Urinary bladder (tissue), 4 donors: ENCODE measurements around the gene GSG1L. TPM values are rescaled to one million over a fixed set of nuclear protein-coding genes. Genes with fewer than 3 reads are reported as not detected.

Source experiments
- DNase-seq: peaks from one replicate; pipeline ENCODE4 v3.0.0-alpha.2; 2015; ENCODE audit errors: extremely low spot score
- H3K27ac ChIP-seq: one replicate; pipeline ENCODE4 v1.5.1; 2013; ENCODE audit warnings: low read depth, mild to moderate bottlenecking, moderate library complexity
- H3K36me3 ChIP-seq: one replicate; pipeline ENCODE4 v1.6.1; 2013; ENCODE audit warnings: mild to moderate bottlenecking, moderate library complexity; ENCODE audit not compliant: insufficient read depth
- H3K4me1 ChIP-seq: one replicate; pipeline ENCODE4 v1.6.1; 2013; ENCODE audit warnings: mild to moderate bottlenecking, moderate library complexity; ENCODE audit not compliant: insufficient read depth
- H3K4me3 ChIP-seq: one replicate; pipeline ENCODE4 v1.5.1; 2013; ENCODE audit warnings: low read depth, low read length
- WGBS: extraction: QIAGEN DNeasy Blood & Tissue Kit; methylation state at CpG from one replicate; pipeline ENCODE4 v1.1.7; 2013; 5-methylcytosine and 5-hydroxymethylcytosine counted together
- polyA plus RNA-seq: library from polyadenylated mRNA; stranded (reverse); fragments of 200-250 nt; gene quantifications from one replicate; pipeline ENCODE4 v1.2.3, GENCODE V29; 2013
- total RNA-seq: library from RNA; depleted of rRNA; stranded (reverse); fragments of >200 nt; gene quantifications from one replicate; pipeline ENCODE4 v1.2.3, GENCODE V29; 2014
- donor health status: healthy with polysubstance abuse.
- donor health status: healthy.

The GSG1L gene
- total and polyA plus RNA-seq, 2 donors, result 0.53 to 1.7 TPM

DNA sequence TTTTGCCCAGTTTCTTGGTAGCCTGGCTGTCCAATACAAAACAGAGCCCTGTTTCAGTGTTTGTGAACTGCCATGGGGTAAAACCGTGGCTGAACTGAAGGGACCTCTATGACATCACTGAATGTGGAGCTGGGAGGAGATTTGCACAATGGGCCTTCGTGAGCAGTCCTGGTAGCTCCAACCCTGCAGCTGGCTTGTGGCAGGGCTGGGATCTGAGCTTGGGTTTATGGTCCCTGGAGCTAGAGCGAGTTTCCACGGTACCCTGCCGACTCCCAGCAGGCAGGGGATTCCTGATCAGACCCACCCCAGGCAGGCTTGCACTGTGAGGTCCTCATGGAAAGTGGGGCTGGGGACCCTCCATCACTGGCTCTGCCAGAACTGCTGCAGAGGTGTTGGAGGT, 247.0 kb downstream of the GSG1L start:
- no peaks in the 10 kb centered on the region for H3K36me3 ChIP-seq
- 58% methylated on average over 5 of the region's 5 CpGs for WGBS
- no peak overlapping the region for H3K27ac ChIP-seq
- no peak for DNase-seq
- no peak overlapping the region for H3K4me3 ChIP-seq
- H3K4me1 ChIP-seq, result no peaks in the 10 kb centered on the region

DNA sequence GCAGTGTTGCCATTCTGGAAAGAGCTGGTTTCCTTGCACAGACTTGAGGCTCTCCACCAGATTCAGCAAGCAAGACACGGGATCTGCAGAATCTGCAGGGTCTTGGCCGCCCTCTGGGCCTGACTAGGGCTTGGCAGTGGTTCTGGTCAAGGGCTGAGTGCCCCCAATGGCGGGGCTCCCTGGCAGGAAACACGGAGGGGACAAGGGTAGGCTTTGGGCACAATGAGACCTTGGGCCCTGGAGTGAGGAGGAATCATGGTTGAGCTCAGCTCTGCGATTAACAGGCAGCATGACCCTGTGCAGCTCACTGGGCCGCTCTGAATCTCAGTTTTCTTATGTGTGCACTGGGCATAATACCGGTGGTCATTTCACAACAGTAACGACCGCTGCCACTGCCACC, 249.9 kb downstream of the GSG1L start:
- Histone ChIP-seq H3K27ac (no peak overlapping the region), H3K4me1 (no peaks in the 10 kb centered on the region), H3K36me3 (no peaks in the 10 kb centered on the region), H3K4me3 (no peak overlapping the region)
- 93% methylated on average over 9 of the region's 9 CpGs for WGBS
- DNase-seq, result no peak

DNA sequence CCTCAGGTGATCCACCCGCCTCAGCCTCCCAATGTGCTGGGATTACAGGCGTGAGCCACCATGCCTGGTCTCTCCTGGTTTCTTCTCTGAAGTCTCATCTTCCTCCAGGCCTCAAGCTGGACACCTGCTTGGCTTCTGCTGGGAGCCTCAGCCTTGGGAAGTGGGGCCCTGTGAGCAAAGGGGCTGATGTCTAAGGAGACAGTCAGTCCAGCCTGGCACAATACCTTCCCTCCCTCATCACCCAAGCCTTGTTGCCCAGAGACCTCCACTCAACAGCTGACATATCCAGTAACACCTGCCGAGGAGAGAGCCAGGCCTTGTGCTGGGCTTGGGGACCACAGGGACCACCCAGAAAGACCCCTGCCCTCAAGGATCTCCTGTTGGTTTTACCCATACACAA, 251.6 kb downstream of the GSG1L start:
- no peaks in the 10 kb centered on the region for H3K4me1 ChIP-seq
- WGBS, result 83% methylated on average over 3 of the region's 3 CpGs
- no peak overlapping the region for H3K27ac ChIP-seq
- H3K4me3 ChIP-seq, result no peak overlapping the region
- DNase-seq, result no peak
- H3K36me3 ChIP-seq, result no peaks in the 10 kb centered on the region

DNA sequence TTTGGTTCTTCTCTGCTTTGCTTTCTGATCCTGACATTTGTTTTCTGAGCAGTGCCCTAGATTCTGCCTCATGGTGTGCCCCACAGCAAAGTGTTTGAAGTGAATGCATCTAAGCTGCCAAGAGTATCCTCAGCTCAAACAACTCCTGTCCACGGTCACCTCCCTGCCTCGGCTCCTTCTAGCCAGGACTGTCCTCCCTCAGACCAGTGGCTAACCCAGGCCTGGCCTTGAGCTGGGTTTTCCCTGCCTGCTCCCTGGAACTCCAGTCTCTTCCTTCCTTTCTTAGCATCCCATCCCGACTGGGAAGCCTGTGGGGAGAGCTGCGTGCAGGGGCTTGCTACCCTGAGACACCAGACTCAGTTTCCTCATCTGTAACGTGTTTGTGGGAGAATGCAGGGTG, 256.5 kb downstream of the GSG1L start:
- H3K4me1 ChIP-seq, result no peaks in the 10 kb centered on the region

DNA sequence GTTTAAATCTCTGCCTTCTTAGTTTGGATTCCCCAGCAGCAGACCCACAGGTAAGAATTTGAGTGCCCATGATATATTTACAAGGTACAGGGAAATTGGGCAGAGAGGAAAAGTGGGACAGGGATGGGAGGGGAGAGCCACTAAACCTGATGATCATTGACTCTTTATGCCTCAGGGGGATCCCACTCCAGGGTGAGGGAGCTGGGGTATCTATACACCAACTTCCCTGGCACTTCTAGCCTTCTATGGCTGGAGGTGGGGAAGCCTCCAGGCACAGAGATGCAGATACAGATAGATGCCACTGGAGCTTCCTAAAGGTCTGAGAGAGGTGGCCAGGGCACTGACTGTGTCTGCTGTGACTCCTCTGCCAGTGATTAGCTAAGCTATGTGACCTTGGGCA, 257.1 kb downstream of the GSG1L start:
- DNase-seq, result no peak
- Histone ChIP-seq H3K27ac (no peak overlapping the region), H3K4me3 (no peak overlapping the region), H3K36me3 (no peaks in the 10 kb centered on the region), H3K4me1 (no peaks in the 10 kb centered on the region)

More for the DNA sequence above, 256.5 kb downstream of the GSG1L start:
- Histone ChIP-seq H3K27ac (no peak overlapping the region), H3K36me3 (no peaks in the 10 kb centered on the region), H3K4me3 (no peak overlapping the region)
- 59% methylated on average over 5 of the region's 5 CpGs for WGBS
- DNase-seq, result no peak

DNA sequence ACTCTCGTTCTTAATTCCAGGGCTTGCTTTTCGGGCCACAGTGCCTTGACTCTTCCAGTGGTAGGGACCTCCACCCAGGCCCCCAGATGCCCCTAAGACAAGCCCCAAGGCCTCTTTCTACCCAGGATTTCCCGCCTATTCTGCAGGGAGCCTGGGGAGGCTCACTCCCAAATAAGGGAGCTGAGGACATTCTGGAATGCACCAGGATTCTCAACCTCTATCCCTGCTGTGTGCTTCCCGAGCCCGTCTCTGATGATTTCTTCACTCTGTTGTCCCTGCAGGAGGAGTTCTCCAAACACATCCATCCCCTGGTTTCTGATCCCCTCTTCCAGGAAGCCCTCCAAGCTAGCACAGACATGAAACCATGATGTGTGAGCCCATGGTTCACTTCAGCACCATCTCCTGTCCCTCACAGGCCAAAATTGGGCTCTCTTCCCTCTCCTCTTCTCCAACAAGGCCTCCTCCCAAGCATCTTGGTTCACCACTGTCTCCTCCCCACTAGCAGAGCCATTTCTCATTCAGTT, 257.6 kb downstream of the GSG1L start:
- no peak for DNase-seq
- H3K27ac ChIP-seq, result no peak overlapping the region
- WGBS, result 49% methylated on average over 5 of the region's 5 CpGs
- H3K4me3 ChIP-seq, result no peak overlapping the region
- no peaks in the 10 kb centered on the region for H3K36me3 ChIP-seq
- H3K4me1 ChIP-seq, result no peaks in the 10 kb centered on the region

DNA sequence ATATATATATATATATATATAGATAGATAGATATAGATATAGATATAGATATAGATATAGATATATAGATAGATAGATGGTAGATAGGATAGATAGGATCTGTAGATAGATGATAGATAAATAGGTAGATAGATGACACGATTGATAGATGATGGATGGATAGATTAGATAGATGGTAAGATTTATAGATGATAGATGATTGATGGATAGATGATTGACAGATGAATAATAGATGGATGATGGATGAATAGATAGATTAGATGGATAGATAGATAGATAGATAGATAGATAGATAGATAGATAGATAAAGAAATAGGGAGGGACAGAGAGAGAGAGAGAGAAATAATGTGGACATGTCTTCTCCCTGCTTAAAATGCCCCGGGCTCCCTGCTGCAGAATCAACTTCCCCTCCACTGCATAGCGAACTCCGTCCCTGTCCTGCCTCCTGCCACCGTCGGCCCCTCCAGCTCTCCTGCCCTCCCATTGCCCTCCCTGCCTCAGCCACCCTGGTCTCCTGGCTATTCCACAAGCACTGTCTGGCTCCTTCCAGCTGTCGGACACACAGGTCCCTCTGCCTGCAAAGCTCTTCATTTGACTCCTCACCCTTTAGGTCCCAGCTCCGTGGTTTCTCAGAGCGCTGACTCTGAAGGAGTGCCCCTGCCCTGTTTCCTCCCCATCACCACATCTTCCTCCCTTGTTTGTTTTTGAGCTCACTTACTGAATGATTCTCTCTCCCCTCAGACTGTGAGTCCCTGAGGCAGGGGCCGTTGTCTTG, 259.6 kb downstream of the GSG1L start:
- H3K4me3 ChIP-seq, result no peak overlapping the region
- WGBS, result 29% methylated on average over 10 of the region's 10 CpGs
- no peaks in the 10 kb centered on the region for H3K36me3 ChIP-seq
- DNase-seq, result no peak
- no peak overlapping the region for H3K27ac ChIP-seq
- H3K4me1 ChIP-seq, result no peaks in the 10 kb centered on the region

DNA sequence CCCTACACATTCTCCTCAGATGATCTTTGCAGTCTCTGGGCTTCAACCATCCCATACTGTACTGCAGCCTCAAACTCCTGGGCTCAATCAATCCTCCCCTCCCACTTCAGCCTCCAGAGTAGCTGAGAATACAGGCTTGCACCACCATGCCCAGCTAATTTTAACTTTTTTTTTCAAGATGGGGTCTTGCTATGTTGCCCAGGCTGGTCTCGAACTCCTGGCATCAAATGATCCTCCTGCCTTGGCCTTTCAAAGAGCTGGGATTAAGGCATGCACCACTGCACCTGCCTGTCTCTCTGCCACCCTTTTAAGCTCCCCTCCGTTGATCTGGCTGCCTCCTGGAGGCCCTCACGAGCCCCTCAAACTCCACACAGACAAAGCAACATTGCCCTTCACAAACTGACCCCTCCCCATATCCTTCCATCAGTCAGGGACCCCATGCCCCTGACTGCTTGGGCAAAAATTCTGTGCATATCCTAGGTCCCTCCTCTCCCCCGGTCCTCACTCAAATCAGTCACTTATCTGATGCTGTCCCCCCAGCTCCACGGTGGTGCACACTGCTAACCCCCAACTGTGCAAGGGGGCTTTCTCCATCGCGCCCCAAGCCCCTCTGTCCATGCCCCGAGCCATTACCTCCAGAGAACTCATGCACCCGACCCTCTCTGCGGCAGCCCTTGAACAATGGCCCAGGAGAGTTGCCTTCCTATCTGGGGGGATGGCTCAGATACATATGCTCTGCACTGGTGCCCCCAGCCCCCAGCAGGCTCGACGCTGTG, 260.7 kb downstream of the GSG1L start:
- Histone ChIP-seq H3K4me1 (no peaks in the 10 kb centered on the region), H3K4me3 (no peak overlapping the region), H3K27ac (no peak overlapping the region), H3K36me3 (no peaks in the 10 kb centered on the region)
- DNase-seq, result no peak
- WGBS, result 77% methylated on average over 12 of the region's 12 CpGs

DNA sequence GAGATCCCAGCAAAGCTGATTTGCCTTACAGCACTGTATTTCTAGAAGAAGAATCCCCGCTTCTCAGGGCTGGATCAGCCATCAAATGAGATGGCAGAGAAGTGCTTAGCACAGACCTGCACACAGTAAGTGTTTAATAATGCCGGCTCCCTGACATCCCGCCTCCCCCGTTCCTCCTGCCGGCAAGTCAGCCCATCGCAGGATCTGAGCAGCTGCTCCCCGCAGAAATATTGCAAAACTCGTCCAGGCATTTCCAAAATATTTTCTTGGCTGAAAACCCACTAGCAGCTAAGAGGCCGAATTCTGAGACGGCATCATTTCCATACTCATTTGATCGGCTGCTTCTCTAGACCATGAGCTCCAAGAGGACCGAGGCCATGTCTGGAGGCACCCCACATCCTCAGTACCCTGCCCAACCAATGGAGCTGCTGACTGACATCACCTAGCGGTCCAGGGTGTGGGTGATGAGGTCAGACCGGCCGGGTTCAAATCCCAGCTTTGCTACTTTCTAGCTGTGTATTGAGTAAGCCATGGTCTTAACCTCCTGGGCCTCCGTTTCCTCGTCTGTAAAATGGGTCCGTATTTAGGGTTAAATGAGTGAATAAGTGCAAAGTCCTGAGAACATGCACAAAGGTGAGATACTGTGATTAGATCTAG, 262.1 kb downstream of the GSG1L start:
- DNase-seq, result no peak
- H3K4me3 ChIP-seq, result no peak overlapping the region
- H3K27ac ChIP-seq, result no peak overlapping the region
- H3K4me1 ChIP-seq, result no peaks in the 10 kb centered on the region
- 62% methylated on average over 18 of the region's 18 CpGs for WGBS
- no peaks in the 10 kb centered on the region for H3K36me3 ChIP-seq

DNA sequence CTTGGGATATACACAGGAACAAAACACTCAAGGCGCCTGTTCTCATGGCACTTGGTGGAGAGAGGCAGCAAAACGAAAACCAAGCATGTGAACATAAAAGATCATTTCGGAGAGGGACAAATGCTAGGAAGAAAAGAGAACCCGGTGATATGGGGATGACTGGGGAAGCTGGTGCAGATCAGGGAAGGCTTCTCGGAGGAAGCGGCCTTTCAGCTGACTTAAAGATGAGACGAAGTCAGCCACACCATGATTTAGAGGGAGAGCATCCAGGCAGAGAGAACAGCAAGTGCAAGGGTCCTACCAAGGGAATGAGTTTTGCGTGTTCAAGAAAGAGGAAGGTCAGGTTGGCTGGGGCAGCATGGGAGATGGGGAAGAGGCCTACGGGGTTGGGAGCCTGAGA, 262.7 kb downstream of the GSG1L start:
- Histone ChIP-seq H3K4me1 (no peaks in the 10 kb centered on the region), H3K4me3 (no peak overlapping the region), H3K36me3 (no peaks in the 10 kb centered on the region), H3K27ac (no peak overlapping the region)
- 79% methylated on average over 9 of the region's 9 CpGs for WGBS
- DNase-seq, result no peak

DNA sequence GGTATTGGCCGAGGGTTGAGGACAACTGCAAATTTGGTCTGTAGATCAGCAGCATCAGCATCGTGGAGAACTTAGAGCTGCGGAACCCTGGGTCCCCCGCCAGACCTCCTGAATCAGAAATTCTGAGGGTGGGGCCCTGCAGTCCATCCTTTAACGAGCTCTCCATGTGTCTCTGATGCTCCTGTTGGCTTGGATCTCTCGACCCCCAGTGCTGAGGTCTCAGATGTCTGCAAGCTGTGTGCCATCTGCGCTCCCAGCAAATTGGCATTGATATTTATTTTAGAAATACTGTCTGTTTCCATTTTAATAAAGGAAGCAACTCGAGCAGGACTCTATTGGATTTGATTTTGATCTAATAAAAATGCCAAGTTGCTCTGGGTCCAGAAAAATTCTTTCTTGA, 263.6 kb downstream of the GSG1L start:
- H3K4me3 ChIP-seq, result no peak overlapping the region
- H3K4me1 ChIP-seq, result no peaks in the 10 kb centered on the region
- WGBS, result 77% methylated on average over 8 of the region's 8 CpGs
- no peak overlapping the region for H3K27ac ChIP-seq
- DNase-seq, result no peak
- H3K36me3 ChIP-seq, result no peaks in the 10 kb centered on the region

DNA sequence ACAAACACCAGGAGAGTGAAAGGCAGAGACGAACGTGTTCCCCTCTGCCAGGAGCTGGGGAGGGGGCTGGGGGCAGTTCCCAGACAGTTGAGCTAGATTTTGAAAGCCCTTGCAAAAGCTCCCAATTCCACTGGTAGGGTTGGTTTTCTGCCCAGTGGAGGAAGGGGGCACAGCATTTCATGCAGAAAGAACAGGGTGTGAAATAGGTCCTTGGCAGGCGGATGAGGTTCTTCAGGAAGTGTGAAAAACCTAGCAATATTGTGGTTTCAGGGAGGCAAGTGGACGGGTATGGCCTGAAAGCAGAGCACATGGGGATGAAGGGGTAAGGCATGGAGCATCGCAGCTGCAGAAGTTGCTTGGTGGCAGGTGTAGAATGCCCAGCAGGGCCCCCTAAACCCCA, 265.3 kb downstream of the GSG1L start:
- Histone ChIP-seq H3K4me1 (no peaks in the 10 kb centered on the region), H3K27ac (no peak overlapping the region), H3K4me3 (no peak overlapping the region), H3K36me3 (no peaks in the 10 kb centered on the region)
- no peak for DNase-seq
- WGBS, result 69% methylated on average over 5 of the region's 5 CpGs

DNA sequence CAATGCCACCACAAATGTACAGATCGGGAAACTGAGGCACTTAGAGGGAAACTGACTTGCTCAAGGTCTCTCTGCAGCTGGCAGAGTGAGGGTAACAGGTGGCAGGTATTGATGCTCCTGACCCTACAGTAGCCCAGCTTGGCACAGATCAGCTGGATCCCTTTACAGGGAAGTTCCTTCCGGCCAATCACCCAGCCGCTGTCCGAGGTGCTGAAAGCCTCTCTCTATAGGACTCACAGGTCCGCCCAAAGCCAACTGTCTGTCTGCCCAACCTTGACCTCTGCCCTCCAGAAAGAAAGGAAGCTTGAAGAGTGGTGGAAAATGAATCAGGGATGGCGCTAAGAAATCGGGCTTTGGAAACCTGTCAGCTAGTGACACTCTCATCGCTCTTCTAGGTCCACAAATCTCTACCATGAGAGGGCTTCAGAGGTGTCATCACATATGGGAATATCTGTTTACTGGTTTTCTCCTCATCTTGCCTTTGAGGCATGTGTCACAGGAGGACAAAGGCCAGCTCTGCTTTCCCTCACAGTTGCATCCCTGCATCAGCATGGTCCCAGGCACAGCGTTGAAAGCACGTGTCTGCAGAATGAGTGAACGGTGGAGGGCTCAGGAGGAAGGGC, 267.4 kb downstream of the GSG1L start:
- peak; percentile 10 for DNase-seq
- 55% methylated on average over 11 of the region's 11 CpGs for WGBS
- H3K4me1 ChIP-seq, result no peaks in the 10 kb centered on the region
- H3K36me3 ChIP-seq, result no peaks in the 10 kb centered on the region
- H3K4me3 ChIP-seq, result no peak overlapping the region
- H3K27ac ChIP-seq, result no peak overlapping the region
